Cardiac fibroblast (primary cell): ENCODE results near the gene RPS21.

ENCODE experiments used
- DNase-seq, 2 donors: peaks; one replicate each; pipeline versions ENCODE4 v3.0.0 to v3.0.0-alpha.2; 2010; ENCODE audit warnings: low read depth in 2 of 2
- H3K4me3 ChIP-seq, 2 donors: replicated peaks in 1 of 2; 1 replicate in 1 of 2; 2 replicates in 1 of 2; pipeline ENCODE4 v1.5.1; 2011; ENCODE audit warnings: low read depth in 2 of 2, low read length in 2 of 2, mild to moderate bottlenecking in 2 of 2, moderate library complexity in 1 of 2
- CTCF ChIP-seq: IDR thresholded peaks from one replicate; pipeline ENCODE4 v1.5.1; 2011; ENCODE audit warnings: low read depth, mild to moderate bottlenecking, low read length, inconsistent platforms

The RPS21 gene

DNA sequence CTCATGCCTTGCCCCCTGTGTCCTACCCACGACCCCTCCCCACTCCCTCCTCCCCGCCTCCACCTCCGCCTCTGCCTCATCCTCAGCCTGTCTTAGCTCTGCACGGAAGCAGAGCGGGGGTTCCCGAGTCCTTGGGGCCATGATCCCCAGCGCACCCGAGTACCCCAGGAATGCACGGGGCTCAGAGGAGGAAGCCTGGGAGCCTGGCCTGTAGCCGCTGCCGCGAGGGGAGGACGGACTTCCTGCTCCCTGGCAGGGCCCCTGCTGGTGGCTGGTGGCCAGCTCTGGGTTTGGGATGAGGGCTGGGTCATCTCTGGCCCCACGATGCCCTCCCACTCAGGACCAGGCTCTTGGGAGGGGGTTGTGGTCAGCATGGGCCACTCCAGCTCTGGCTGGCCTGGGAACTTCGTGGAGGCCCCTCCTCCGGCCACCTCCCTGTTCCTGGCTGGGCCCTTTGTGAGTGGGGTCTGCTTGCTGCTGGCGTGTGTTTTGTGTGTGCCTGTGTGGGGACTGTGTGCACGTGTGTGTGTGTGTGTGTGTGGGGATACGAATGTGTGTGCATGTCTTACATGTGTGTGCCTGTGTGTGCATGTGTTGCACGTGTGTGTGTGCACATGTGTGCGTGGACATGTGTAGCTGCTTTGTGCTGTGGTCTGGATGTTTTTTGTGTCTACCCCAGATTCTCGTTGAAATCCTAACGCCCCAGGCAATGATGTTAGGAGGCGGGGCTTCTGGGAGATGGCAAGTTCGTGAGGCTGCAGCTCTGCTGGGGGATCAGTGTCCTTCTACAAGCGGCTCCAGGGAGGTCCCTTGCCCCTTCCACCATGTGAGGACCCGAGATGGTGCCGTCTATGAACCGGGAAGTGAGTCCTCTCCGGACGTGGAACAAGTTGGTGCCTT lies 41.7 kb downstream of the RPS21 start:
- TF ChIP-seq CTCF, result no peak
- H3K4me3 ChIP-seq, result no peak overlapping the region
- no peak for DNase-seq

DNA sequence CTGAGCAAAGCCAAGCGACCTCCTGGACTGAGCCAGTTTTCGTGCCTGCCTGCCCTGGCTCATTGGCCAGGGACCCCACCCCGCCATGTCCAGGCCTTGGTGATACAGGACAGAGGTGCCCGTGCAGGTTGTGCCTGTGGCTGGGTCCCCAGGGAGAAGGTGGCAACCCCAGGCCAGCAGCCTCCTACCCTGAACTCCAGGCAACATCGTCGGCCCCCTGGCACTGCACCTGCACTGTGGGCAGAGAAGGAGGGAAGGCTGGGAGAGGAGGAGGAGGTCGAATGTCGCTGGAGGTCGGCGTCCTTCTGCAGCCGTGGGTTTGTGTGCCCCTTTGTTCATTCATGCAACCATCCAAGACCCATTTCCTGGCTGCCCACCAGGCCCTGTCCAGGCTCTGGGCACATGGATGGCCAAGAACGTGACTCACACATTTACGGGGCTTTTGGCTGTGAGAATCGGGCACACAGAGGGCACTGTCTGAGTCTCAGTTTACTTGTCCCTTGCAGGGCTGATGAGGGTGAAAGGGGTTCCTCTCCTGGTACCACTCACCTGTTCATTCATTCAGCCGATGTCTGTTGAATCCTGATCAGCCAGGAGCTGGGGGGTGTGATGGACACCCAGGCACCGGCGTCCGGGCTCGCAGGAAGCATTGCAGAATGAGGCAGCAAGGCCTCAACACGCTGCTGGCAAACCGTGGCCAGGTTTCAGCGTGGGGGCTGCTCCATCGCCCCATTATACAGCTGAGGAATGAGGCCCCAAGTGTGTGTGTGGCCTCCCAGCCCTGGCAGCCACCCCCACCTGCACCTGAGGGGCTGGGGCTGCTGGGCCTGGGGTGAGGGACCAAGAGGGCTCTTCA lies 42.8 kb downstream of the RPS21 start:
- no peak overlapping the region for H3K4me3 ChIP-seq
- TF ChIP-seq CTCF, result no peak
- no peak for DNase-seq

GRCh38 chr20:62430311-62430853 lies 43.5 kb downstream of the RPS21 start:
- no peak for DNase-seq
- H3K4me3 ChIP-seq, result no peak overlapping the region

DNA sequence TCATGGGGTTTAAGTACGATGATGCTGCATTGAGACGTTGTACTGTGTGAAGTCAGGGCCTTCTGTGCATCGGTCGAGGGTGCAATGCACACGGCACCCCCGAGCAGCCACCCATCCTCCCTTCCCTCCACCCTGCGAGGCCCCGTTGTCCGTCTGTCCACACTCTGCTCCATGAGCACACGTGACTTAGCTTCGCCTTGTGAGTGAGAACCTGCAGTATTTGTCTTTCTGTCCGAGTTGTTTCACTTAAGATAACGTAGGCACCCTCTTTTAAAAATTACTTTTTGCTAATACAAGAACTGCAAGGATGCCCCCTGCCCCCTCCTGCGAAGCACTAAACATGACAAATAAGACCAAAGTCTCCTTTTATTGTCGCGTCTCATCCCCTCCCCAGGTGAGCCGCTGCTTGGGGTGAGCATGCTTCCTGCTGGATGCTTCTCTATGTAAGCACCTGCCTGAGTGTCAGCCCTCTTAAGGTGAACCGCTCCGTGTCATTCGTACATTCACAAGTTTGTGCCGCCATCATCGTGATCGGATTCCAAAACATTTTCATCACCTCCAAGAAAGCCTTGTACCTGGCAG lies 44.1 kb downstream of the RPS21 start:
- no peak overlapping the region for H3K4me3 ChIP-seq
- no peak for DNase-seq
- TF ChIP-seq CTCF, result no peak

More at GRCh38 chr20:62430311-62430853, 43.5 kb downstream of the RPS21 start:
- no peak for TF ChIP-seq CTCF

DNA sequence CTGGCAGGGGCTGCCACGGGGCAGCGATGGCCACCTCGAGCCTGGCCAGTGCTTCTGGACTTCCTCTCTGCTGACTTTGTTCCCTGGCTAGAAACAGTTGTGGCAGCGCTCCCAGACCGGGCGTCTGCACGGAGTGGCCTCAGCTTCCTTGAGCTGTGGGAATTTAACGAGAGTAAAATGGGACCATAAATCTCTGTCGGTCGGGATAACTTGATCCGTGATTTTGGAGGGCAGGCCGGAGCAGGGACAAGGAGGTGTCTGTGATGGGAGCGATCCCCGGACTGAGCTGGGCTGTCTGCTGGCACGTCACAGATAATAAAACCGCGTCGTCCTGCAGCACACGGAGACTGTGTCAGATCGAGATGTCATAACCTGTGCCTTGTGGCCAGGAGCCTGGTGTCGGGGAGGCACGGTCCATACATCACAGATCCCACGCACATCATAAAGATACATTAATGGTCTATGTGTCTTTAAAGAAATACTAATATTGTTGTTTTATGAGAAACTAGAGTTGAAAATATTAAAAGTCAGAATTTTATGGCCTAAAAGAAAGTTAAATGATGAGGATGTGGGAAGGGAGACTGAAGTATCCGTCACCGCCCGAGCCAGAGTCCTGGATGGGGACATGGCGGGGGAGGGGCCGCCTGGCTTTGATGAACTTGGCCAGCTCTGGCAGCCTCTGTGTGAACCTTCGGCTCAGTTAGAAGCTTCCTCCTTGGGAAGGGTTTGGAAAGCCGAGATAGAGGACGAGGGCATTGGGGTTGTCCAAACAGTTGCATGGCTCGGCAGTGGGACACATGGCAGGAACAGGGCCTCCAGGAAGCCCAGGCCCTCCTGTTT lies 47.0 kb downstream of the RPS21 start:
- no peak for TF ChIP-seq CTCF
- no peak overlapping the region for H3K4me3 ChIP-seq
- DNase-seq, result peak in 1 of 2 donors; percentile 6

DNA sequence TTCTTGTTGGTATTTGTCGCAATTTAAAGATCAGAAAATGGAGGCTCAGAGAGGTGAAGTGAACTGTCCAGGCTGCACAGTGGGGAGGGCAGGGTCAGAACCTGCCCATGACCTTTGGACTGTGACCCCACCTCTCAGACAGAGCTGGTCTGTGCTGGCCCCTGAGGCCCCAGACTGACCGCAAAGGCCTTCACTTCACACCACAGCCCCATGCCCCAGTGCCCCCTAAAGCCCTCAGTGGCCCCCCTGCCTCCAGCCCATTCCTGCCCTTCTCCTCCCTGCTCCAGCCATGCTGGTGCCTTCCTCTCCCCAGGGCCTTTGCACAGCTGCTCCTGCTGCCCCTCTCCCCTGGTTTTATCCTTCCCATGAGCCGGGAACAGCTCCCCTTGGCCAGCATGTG lies 49.8 kb downstream of the RPS21 start:
- no peak for DNase-seq
- no peak overlapping the region for H3K4me3 ChIP-seq
- TF ChIP-seq CTCF, result no peak
